Panc1 (cell line): Measurements from ENCODE around the gene PTPRK. TPM values are rescaled to one million over a fixed set of nuclear protein-coding genes. Genes with fewer than 3 reads are reported as not detected.

Source experiments
- ATAC-seq: fragments of 200-7000 bp; cut with Tn5 transposase; 2 replicates; pipeline ENCODE4 v1.9.1; 2020; ENCODE audit warnings: mild to moderate bottlenecking, moderate library complexity
- BruUV-seq: library from RNA; stranded (reverse); fragments of 400-500 nt; replicated peaks from 2 replicates; lab custom pipeline; 2021; lab: Mats Ljungman, UMichigan
- CTCF ChIA-PET: fragments of 300-600 bp; sonication (Branson Sonifier 250); formaldehyde crosslinking; loops from one replicate; lab custom pipeline; 2022; ENCODE audit warnings: antibody characterized with exemption; lab: Charles Lee
- POLR2A ChIA-PET: fragments of 300-600 bp; sonication (Branson Sonifier 250); formaldehyde crosslinking; loops from one replicate; lab custom pipeline; 2022; ENCODE audit warnings: antibody characterized with exemption; lab: Charles Lee
- DNase-seq: peaks from one replicate; pipeline ENCODE4 v3.0.0-alpha.2; 2010; ENCODE audit warnings: low read depth, low spot score
- H3K27ac ChIP-seq: 2 replicates; pipeline ENCODE4 v1.5.1; 2011; ENCODE audit warnings: mild to moderate bottlenecking, low read length, inconsistent platforms
- H3K27me3 ChIP-seq: fragments of 200-500 bp; sonication (Bioruptor generic); 2 replicates; pipeline ENCODE4 v1.6.0; 2014; ENCODE audit warnings: low read length, inconsistent platforms; ENCODE audit not compliant: control insufficient read depth, insufficient read depth
- H3K36me3 ChIP-seq: fragments of 200-500 bp; sonication (Bioruptor generic); 2 replicates; pipeline ENCODE4 v1.5.1; 2014; ENCODE audit warnings: inconsistent platforms, mild to moderate bottlenecking, low read length, moderate library complexity; ENCODE audit not compliant: control insufficient read depth, insufficient read depth
- H3K4me1 ChIP-seq: 2 replicates; pipeline ENCODE4 v1.5.1; 2011; ENCODE audit warnings: inconsistent platforms, mild to moderate bottlenecking, low read length, moderate library complexity; ENCODE audit not compliant: control insufficient read depth, insufficient read depth
- H3K4me3 ChIP-seq, 2 experiments: 2 replicates each; pipeline ENCODE4 v1.5.1; 2011 to 2012; ENCODE audit warnings: low read depth in 2 of 2, low read length in 2 of 2, mild to moderate bottlenecking in 2 of 2, inconsistent platforms in 1 of 2, moderate library complexity in 1 of 2
- H3K9me3 ChIP-seq: fragments of 200-500 bp; sonication (Bioruptor generic); 2 replicates; pipeline ENCODE4 v1.5.1; 2014; ENCODE audit warnings: low read depth, mild to moderate bottlenecking, inconsistent platforms, low read length, moderate library complexity; ENCODE audit not compliant: control insufficient read depth, insufficient read depth
- CTCF ChIP-seq: fragments of 450-650 bp; IDR thresholded peaks from 2 replicates; pipeline ENCODE4 v1.5.1; 2017; ENCODE audit warnings: mild to moderate bottlenecking
- POLR2AphosphoS5 ChIP-seq: IDR thresholded peaks from 2 replicates; pipeline ENCODE4 v1.6.1; 2012; ENCODE audit warnings: mild to moderate bottlenecking, low read depth, low read length, moderate library complexity
- SIN3A ChIP-seq: IDR thresholded peaks from 2 replicates; pipeline ENCODE4 v1.6.1; 2012; ENCODE audit warnings: low read depth, mild to moderate bottlenecking, low read length, moderate library complexity, borderline replicate concordance; ENCODE audit not compliant: insufficient read depth
- TCF7L2 ChIP-seq: IDR thresholded peaks from 2 replicates; pipeline ENCODE4 v1.6.1; 2011; ENCODE audit warnings: mild to moderate bottlenecking, low read depth, low read length, inconsistent platforms
- in situ Hi-C: cut with HindIII; loops from 2 replicates; pipeline ENCODE4 v1.10.0; 2016; ENCODE audit warnings: low sequenced_read_pairs, low pct_unique_long_range_greater_than_20kb
- intact Hi-C: fragments of 100-400 bp; cut with micrococcal nuclease; formaldehyde crosslinking; loops from one replicate; pipeline ENCODE4 v1.10.0; 2022; ENCODE audit not compliant: unreplicated experiment
- total RNA-seq: library from RNA; stranded (reverse); gene quantifications from one replicate; pipeline ENCODE4 v1.2.1, GENCODE V29; 2021; ENCODE audit not compliant: unreplicated experiment
- TF ChIP-seq, protein P1 (sequence below), 2 experiments: IDR thresholded peaks; 2 replicates each; pipeline ENCODE4 v1.6.1; 2011 to 2012; ENCODE audit warnings: low read depth in 2 of 2, control low read depth in 1 of 2, low read length in 1 of 2, mild to moderate bottlenecking in 1 of 2, moderate library complexity in 1 of 2; ENCODE audit not compliant: insufficient read depth in 1 of 2

The PTPRK gene
- total RNA-seq, 1 experiment from 2014 or later: 61.8 TPM

GRCh38 chr6:128121610-128122009, 398.8 kb downstream of the PTPRK start:
- intact Hi-C loops (no loop called here), in situ Hi-C loops (no loop called here)
- Histone ChIP-seq H3K9me3 (no peaks in the 10 kb centered on the region), H3K36me3 (no peaks in the 10 kb centered on the region), H3K27me3 (no peaks in the 10 kb centered on the region), H3K4me1 (no peaks in the 10 kb centered on the region), H3K27ac (no peak overlapping the region), H3K4me3 (no peak overlapping the region)
- ChIA-PET CTCF (no interaction called here), POLR2A (no interaction called here)
- TF ChIP-seq, protein P1, sequence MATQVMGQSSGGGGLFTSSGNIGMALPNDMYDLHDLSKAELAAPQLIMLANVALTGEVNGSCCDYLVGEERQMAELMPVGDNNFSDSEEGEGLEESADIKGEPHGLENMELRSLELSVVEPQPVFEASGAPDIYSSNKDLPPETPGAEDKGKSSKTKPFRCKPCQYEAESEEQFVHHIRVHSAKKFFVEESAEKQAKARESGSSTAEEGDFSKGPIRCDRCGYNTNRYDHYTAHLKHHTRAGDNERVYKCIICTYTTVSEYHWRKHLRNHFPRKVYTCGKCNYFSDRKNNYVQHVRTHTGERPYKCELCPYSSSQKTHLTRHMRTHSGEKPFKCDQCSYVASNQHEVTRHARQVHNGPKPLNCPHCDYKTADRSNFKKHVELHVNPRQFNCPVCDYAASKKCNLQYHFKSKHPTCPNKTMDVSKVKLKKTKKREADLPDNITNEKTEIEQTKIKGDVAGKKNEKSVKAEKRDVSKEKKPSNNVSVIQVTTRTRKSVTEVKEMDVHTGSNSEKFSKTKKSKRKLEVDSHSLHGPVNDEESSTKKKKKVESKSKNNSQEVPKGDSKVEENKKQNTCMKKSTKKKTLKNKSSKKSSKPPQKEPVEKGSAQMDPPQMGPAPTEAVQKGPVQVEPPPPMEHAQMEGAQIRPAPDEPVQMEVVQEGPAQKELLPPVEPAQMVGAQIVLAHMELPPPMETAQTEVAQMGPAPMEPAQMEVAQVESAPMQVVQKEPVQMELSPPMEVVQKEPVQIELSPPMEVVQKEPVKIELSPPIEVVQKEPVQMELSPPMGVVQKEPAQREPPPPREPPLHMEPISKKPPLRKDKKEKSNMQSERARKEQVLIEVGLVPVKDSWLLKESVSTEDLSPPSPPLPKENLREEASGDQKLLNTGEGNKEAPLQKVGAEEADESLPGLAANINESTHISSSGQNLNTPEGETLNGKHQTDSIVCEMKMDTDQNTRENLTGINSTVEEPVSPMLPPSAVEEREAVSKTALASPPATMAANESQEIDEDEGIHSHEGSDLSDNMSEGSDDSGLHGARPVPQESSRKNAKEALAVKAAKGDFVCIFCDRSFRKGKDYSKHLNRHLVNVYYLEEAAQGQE (IDR thresholded peaks at IDR 0.05; ENCODE audit: insufficient read depth in 1 of 2, low read depth in 2 of 2, low read length in 1 of 2): no peak
- no peak for TF ChIP-seq CTCF
- TF ChIP-seq SIN3A: no peak
- no peak for TF ChIP-seq POLR2AphosphoS5
- no peak for TF ChIP-seq TCF7L2
- DNase-seq (no peak), ATAC-seq (no peak)
- BruUV-seq: no TSS peak

DNA sequence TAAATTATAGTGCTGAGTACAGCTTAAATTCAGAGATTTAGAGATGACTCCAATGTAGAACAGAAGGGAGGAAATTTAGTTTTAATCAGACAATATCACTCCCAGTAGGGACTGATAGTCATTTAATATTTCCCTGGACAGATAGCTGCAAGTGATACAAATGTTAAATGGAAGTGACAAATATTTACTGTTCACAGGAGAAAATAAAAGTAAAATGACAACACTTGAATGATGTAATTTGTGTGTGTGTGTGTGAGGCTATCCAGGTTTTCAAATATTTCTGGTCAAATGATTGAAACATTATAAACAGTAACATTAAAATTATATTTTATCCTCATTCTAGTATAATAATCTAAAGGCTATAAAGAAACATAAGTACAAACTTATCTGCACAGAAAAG, 399.2 kb downstream of the PTPRK start:
- Histone ChIP-seq H3K27ac (no peak overlapping the region), H3K4me1 (no peaks in the 10 kb centered on the region), H3K36me3 (no peaks in the 10 kb centered on the region), H3K27me3 (no peaks in the 10 kb centered on the region), H3K9me3 (no peaks in the 10 kb centered on the region), H3K4me3 (no peak overlapping the region)
- intact Hi-C loops (no loop called here), in situ Hi-C loops (no loop called here)
- POLR2A ChIA-PET: no interaction called here
- no TSS peak for BruUV-seq
- CTCF ChIA-PET: interaction anchor here (0.6 kb wide), 1 partner anchor 399 kb away, joined by 5 read pairs; the partner anchor contains the start of gene PTPRK
- DNase-seq (no peak), ATAC-seq (no peak)
- TF ChIP-seq, protein P1 (IDR thresholded peaks at IDR 0.05; ENCODE audit: insufficient read depth in 1 of 2, low read depth in 2 of 2, low read length in 1 of 2): no peak
- TF ChIP-seq SIN3A (no peak), POLR2AphosphoS5 (no peak), CTCF (no peak), TCF7L2 (no peak)
